HG03442 (cell line): ENCODE data around the gene NAA16.
"Not testable (repeated sequence)": the region's sequence is repeated elsewhere in the genome, so short reads cannot be mapped to it uniquely, and the experiment has no call there.

ENCODE experiments used
- ATAC-seq: cut with Tn5 transposase; IDR thresholded peaks from one replicate; pipeline ENCODE4 v1.9.1; 2021; ENCODE audit warnings: mild to moderate bottlenecking, moderate library complexity; ENCODE audit not compliant: unreplicated experiment

NAA16 gene

GRCh38 chr13:41310963-41311405 lies at the start of gene NAA16:
TSS of gene NAA16 (plus strand) at chr13:41311267. CDS start at chr13:41311529, 262 bp downstream.
- peak; percentile 62 for ATAC-seq

DNA sequence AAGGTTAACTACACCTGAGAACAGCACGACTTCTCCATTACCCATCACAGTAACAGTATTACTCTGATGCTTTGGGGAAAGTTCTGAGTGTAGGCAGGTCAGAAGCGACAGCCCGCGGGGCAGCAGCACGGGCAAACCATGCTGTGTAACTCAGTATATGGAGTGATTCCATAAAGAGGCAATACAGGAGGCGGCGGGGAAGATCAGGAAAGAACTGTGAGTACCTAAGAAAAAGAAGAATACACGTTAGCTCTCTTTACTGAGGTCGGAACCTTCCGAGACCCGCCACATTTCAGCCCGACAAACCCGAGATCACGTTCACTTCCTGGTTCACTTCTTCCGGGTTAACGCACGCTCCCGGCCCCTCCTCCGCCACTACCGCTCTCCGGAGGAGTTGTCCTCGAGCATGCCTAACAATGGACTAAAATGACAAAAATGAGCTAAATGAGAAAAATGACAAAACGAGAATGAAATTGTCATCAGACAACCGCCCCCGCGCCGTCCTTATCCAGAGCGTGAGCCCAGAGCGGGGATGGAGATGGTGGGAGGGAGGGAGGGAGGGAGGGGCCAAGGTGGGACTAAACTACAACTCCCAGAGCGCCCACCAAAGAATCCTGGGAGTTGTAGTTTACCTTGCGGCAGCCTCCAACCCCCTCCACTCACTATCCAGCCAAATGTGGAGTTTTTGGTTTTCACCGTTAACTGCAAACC lies 47.7 kb upstream of the NAA16 start, which contains the start of gene MTRF1:
Gene MTRF1, minus strand, starts transcription at position 316 of the 711 bp plus-strand sequence. CDS start 2,669 bp downstream, outside the sequence.
- peak; percentile 87 for ATAC-seq

GRCh38 chr13:41267106-41267505 lies 44.0 kb upstream of the NAA16 start:
- no peak for ATAC-seq

- no peak for ATAC-seq
Observed at GRCh38 chr13:41268764-41269163, 42.3 kb upstream of the NAA16 start.

DNA sequence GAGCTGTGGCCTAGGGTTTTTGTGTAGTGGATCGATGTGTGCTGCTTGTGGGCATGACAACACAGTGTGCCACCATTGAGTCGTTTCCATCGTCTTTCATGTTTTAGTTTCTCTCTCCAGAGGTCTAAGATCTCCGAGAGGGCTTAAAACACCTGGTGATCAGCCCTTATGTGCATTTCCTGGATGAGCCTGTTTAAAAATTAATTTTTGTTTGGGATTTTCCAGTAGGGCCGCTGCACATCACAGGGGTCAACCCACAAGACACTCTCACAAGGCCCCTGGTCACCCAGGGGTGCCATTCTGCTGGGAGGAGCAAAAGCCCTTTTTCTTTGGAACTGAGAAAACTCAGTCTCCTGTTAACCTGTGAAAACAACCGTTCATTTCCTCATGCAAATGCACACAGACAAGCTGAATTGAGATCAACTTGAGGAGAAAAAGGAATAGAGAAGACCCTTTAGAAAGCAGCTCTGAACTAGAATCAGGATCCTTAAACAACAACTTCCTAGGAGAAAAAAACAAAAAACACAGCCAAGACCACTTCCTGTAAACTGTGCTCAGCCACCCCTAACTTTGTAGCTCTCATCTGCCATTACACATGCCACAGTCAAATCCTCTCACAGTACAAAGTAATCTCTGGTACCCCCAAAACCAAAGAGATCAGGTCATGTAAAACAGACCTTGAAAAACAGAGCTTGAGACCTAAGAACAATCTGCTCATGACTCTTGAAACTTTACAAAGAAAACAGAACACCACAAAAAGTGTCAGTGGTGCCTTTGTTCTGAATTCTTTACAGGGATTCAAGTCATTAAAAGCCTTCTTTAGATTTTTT lies 39.4 kb upstream of the NAA16 start:
- ATAC-seq = no peak

DNA sequence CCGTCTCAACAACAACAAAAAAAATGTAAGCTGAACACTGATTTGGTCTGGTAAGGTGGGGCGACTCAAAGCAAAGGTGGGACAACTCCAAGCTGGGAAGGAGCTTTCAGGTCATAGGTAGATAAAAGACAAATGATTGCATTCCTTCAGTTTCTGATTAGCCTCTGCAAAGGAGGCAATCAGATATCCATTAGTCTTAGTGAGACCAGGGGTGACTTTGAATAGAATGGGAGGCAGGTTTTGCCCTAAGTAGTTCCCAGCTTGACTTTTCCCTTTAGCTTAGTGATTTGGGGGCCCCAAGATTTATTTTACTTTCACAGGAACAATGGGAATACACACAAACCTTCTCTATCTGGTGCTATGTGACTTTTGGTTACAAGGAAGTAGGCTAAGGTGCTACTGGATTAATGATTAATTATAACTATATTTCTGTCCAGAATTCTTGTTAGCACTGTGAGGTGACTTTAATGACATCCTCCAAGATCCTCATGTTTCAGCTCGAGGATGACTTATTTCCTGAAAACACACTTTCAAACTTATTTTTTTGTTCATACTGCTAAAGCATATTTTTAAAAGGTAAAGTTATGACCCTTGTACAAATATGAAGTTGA lies 37.1 kb upstream of the NAA16 start:
- no peak for ATAC-seq

DNA sequence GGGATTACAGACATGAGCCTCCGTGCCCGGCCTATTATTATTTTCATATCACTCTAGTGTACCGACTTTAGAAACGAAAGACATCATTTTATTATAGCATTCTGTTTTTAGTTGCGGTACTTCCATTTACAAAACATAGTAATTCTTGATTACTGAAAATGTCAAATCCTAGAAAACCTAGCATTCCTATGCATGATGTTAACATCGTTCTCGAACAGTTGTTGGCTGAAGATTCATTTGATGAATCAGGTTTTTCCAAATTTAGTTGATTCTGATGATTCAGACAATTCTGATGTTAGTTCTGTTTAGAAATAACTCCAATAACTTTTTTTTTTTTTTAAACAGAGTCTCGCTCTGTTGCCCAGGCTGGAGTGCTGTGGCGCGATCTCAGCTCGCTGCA lies 36.2 kb upstream of the NAA16 start:
- no peak for ATAC-seq

- no peak for ATAC-seq
Observed at GRCh38 chr13:41276824-41277223, 34.2 kb upstream of the NAA16 start.

DNA sequence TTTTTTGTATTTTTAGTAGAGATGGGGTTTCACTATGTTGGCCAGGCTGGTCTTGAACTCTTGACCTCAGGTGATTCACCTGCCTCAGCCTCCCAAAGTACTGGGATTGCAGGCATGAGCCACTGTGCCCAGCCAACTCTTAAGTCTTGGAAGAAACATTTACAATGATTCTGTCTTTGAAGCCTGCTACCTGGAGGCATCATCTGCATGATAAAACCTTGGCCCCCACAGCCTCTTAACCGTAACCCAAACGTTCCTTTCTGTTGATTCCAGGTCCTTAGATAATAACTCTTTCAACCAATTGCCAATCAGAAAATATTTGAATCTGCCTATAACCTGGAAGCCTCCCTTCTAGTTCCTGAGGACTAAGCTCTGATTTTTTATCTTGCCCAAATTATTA lies 31.9 kb upstream of the NAA16 start:
- ATAC-seq = not testable (repeated sequence)

DNA sequence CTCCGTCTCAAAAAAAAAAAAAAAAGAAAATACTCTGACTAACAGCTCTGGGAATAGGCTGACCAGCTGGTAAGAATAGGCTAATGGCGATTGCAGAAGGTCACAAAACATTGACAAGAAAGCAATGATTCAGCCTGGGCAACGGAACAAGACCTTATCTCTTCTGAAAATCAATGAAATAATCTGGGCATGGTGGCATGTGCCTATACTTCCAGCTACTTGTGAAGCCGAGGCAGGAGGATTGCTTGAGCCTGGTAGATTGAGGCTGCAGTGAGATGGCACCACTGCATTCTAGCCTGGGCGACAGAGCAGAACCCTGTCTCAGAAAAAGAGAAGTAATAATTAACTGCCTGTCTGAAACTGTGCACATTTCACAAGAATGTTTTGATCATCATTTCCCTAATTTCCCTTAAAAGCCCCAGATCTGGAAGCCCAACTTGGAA lies 28.9 kb upstream of the NAA16 start:
- ATAC-seq = no peak

DNA sequence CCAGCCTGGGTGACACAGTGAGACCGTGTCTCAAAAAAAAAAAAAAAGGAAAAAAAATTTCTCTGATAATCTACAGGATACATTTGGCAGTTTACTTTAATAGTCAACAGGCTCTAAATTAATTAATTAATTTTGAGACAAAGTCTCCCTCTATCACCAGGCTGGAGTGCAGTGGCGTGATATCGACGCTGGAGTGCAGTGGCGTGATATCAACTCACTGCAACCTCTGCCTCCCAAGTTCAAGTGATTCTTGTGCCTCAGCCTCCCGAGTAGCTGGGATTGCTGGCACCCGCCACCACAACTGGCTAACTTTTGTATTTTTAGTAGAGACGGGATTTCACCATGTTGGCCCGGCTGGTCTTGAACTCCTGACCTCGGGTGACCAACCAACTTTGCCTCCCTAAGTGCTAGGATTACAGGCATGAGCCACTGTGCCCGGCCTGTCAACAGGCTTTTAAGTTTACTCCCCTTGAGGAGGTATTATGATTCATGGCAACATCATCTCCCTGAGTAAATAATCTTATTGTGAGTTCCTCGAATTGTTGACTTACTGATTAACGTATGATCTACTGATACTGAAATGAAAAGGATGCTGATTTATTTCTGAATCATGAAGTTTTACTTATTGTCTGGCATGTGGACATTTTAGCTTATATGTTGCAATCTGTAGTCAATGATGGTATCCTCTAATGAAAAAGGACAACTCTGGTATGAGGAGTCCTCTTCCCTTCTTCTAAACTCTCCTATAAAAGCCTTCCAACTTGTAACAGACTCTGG lies 26.4 kb upstream of the NAA16 start:
- ATAC-seq = no peak

- no peak for ATAC-seq
Observed at GRCh38 chr13:41286370-41286769, 24.7 kb upstream of the NAA16 start.

GRCh38 chr13:41289463-41289881 lies 21.6 kb upstream of the NAA16 start:
- no peak for ATAC-seq

DNA sequence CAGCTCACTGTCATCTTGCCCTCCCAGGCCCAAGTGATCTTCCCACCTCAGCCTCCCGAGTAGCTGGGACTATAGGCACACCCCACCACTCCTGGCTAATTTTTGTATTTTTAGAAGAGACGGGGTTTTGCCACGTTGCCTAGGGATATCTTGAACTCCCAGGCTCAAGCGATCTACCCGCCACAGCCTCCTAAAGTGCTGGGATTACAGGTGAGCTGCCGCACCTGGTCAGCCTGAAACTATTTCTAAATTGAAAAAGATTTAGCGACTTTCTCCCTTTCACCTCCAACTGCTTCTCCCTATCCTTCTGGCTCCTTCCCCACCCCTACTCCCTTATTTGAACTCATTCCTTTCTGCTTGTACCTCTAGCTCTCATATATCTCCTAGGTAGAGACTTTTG lies 19.8 kb upstream of the NAA16 start:
- no peak for ATAC-seq

GRCh38 chr13:41293272-41293671 lies 17.8 kb upstream of the NAA16 start:
- no peak for ATAC-seq

DNA sequence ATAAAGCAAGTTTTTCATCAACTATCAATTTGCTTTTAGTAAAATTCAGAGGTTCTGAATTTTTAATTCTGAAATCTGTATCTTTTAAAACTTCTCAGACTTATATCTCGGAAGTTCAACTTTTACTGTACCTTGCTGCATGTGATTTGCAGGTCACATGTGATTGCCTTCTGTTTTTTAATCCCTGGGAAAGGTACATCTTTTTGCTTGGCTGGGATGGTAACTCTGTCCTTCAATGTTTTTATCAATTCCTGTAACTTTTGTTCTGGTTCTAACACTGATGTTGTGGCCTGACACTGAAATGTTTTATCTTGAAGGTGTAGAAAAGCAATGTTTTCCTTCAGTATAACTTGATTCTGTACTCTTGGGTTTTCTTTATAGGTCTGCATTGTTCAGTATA lies 16.2 kb upstream of the NAA16 start:
- no peak for ATAC-seq

DNA sequence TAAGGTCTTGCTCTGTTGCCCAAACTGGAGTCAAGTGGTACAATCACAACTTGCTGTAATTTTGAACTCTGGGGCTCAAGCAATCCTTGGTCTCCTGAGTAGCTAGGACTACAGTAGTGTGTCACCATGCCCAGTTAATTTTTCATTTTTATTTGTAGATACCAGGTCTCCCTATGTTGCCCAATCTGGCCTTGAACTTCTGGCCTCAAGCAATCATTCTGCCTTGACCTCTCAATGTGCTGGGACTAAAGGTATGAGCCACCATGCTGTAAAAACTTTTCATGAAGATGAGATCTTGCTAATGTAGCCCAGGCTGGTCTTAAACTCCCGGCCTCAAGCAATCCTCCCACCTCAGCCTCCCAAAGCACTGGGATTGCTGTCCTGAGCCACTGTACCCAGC lies 15.1 kb upstream of the NAA16 start:
- ATAC-seq = no peak

DNA sequence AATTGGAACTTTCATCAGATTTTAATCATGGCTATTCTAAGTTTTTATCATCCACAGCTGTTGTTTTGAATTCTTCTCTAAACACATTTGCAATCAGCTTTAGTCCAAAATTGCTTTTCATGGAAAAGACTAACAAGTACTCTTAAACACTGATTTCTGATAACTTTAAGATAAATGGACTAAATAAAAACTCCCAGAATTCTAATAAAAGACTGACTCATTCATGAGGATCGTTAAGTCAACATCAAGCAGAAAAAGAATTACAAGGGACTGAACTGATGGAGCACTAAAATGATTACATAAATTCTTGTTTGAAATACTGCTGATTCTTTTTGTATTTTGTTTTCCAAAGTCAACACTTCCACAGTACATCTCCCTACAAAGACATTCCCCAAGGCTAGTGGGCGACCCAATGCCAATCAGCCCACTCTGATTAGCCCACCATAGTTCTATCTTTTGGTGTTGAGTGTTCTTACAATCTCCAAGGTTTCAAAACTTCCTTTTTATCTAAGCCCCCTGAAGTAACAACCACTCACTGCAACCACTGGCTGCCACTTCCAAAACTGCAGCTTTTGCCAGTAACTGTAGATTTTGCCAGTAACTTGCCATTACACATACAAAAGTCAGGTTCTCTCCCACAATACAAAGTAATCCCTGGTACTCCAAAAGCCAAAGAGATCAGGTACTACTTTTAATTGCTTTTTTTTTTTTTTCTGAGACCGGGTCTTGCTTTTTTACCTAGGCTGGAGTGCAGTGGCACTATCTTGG lies 14.0 kb upstream of the NAA16 start:
- ATAC-seq = no peak

DNA sequence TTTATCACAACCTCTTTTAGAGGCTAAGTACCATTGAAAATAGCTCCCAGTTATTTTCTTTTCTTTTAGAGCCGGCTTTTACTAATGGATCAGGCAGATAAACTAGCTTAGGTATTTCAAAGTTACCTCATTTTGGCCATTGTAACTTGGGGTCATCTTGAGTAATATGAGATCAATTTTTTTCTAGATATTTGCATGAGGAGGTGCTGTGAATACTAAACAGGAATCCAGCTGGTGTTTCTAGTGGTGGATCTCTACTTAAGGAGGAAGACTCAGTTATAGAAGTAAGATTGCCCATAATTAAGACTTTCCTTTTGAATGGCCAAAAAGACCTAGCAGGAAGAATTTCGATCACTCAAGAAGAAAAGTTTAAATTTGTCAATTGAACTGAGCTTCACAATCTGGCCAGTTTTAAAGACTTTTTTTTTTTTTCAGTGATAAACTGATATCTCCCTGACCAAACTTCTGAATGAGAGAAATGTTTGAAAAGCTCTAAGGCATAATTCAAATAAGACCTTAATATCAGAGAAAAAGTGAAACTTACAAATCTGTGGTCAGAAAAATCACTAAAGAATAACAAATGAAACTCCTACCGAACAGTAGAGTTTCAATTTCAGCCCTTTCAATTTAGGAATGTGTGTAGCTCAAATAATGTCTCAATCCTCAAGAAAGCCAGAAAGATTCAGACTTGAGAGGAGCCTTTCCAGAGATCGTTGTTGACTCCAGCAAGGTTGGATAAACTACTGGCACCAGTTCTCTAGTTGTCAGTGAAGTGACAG lies 11.6 kb upstream of the NAA16 start:
- ATAC-seq = no peak
